Endodermal cell (in vitro differentiated cells): Measurements from ENCODE around the gene CAPN12. TPM values are rescaled to one million over a fixed set of nuclear protein-coding genes. Genes with fewer than 3 reads are reported as not detected.
"Not testable (repeated sequence)": the region's sequence is repeated elsewhere in the genome, so short reads cannot be mapped to it uniquely, and the experiment has no call there.

ENCODE experiments used
- DNase-seq: peaks from one replicate; pipeline ENCODE4 v3.0.0-alpha.2; 2017
- H3K27ac ChIP-seq: 2 replicates; pipeline ENCODE4 v1.5.1; 2013; ENCODE audit warnings: mild to moderate bottlenecking, low read depth, low read length, moderate library complexity
- H3K27me3 ChIP-seq: 2 replicates; pipeline ENCODE4 v1.6.1; 2013; ENCODE audit warnings: mild to moderate bottlenecking, low read length, moderate library complexity; ENCODE audit not compliant: insufficient read depth, control insufficient read depth, poor library complexity, severe bottlenecking
- H3K36me3 ChIP-seq: 2 replicates; pipeline ENCODE4 v1.7.0; 2013; ENCODE audit warnings: mild to moderate bottlenecking, low read length, moderate library complexity; ENCODE audit not compliant: control insufficient read depth, insufficient read depth
- H3K4me1 ChIP-seq: one replicate; pipeline ENCODE4 v1.7.0; 2013; ENCODE audit warnings: low read length; ENCODE audit not compliant: control insufficient read depth, insufficient read depth
- H3K4me3 ChIP-seq: 2 replicates; pipeline ENCODE4 v1.5.1; 2013; ENCODE audit warnings: mild to moderate bottlenecking, low read length, moderate library complexity
- H3K9ac ChIP-seq: 2 replicates; pipeline ENCODE4 v1.6.1; 2013; ENCODE audit warnings: mild to moderate bottlenecking, low read length, moderate library complexity; ENCODE audit not compliant: poor library complexity, severe bottlenecking; ENCODE audit errors: extremely low read depth
- H3K9me3 ChIP-seq: 2 replicates; pipeline ENCODE4 v1.6.1; 2013; ENCODE audit warnings: mild to moderate bottlenecking, low read length, moderate library complexity; ENCODE audit not compliant: control insufficient read depth
- H3K27ac Mint-ChIP-seq: 2 replicates; pipeline ENCODE4 v1.8.0; 2020; ENCODE audit warnings: mixed read lengths
- H3K27me3 Mint-ChIP-seq: 2 replicates; pipeline ENCODE4 v1.8.0; 2021; ENCODE audit warnings: mild to moderate bottlenecking, mixed read lengths; ENCODE audit not compliant: insufficient read depth
- H3K36me3 Mint-ChIP-seq: 2 replicates; pipeline ENCODE4 v1.8.0; 2020; ENCODE audit warnings: low read depth, mixed read lengths
- H3K4me1 Mint-ChIP-seq: 2 replicates; pipeline ENCODE4 v1.8.0; 2020; ENCODE audit warnings: mixed read lengths
- H3K4me3 Mint-ChIP-seq: 2 replicates; pipeline ENCODE4 v1.8.0; 2020; ENCODE audit warnings: mild to moderate bottlenecking, moderate library complexity, mixed read lengths
- H3K9me3 Mint-ChIP-seq: 2 replicates; pipeline ENCODE4 v1.8.0; 2020; ENCODE audit warnings: mild to moderate bottlenecking, mixed read lengths
- WGBS, 2 experiments: methylation state at CpG; one replicate each; pipeline versions ENCODE4 v1.1.5 to v1.1.7; 2013; ENCODE audit warnings: missing lambda C conversion rate in 2 of 2, mixed read lengths in 1 of 2; ENCODE audit not compliant: insufficient coverage in 1 of 2, insufficient read length in 1 of 2; 5-methylcytosine and 5-hydroxymethylcytosine counted together
- total RNA-seq, 2 donors: library from RNA; stranded (reverse); fragmentation: NEBNext Ultra II Directional in 1 of 2; extraction: Animal tissue kit (Norgen Biotek cat#: 25700) in 1 of 2; gene quantifications; 2 replicates in 1 of 2; 3 replicates in 1 of 2; pipeline ENCODE4 v1.2.1, GENCODE V29; 2021
- TF ChIP-seq, protein P1 (sequence below): fragments of 200-600 bp; sonication (generic); conservative IDR thresholded peaks from 2 replicates; pipeline ENCODE4 v1.5.0; 2021; ENCODE audit warnings: antibody characterized with exemption, mild to moderate bottlenecking

CAPN12 gene
- total RNA-seq, 2 donors from 2014 or later, result 14.5 to 83.0 TPM

GRCh38 chr19:38792250-38793111 is 48.2 kb upstream of the CAPN12 start:
- no peaks in the 10 kb centered on the region for H3K9me3 ChIP-seq
- no peak overlapping the region for H3K4me3 ChIP-seq
- H3K27ac ChIP-seq, result no peak overlapping the region
- Mint-ChIP-seq H3K9me3 (peaks cover 8% of the 10 kb centered on the region), H3K36me3 (no peaks in the 10 kb centered on the region), H3K4me1 (peaks cover 9% of the 10 kb centered on the region), H3K27me3 (no peaks in the 10 kb centered on the region), H3K27ac (no peak overlapping the region), H3K4me3 (peak overlapping the region; percentile 34)
- TF ChIP-seq, protein P1, sequence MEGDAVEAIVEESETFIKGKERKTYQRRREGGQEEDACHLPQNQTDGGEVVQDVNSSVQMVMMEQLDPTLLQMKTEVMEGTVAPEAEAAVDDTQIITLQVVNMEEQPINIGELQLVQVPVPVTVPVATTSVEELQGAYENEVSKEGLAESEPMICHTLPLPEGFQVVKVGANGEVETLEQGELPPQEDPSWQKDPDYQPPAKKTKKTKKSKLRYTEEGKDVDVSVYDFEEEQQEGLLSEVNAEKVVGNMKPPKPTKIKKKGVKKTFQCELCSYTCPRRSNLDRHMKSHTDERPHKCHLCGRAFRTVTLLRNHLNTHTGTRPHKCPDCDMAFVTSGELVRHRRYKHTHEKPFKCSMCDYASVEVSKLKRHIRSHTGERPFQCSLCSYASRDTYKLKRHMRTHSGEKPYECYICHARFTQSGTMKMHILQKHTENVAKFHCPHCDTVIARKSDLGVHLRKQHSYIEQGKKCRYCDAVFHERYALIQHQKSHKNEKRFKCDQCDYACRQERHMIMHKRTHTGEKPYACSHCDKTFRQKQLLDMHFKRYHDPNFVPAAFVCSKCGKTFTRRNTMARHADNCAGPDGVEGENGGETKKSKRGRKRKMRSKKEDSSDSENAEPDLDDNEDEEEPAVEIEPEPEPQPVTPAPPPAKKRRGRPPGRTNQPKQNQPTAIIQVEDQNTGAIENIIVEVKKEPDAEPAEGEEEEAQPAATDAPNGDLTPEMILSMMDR, result peak; percentile 72
- no peaks in the 10 kb centered on the region for H3K36me3 ChIP-seq
- no peaks in the 10 kb centered on the region for H3K4me1 ChIP-seq
- peak; percentile 90 for DNase-seq
- no peaks in the 10 kb centered on the region for H3K27me3 ChIP-seq
- WGBS, 2 experiments, result 87 to 94% methylated on average over 36 to 64 of the region's 71 CpGs
- H3K9ac ChIP-seq, result no peak overlapping the region

- no CpG with 5 or more reads among the region's 40 CpGs for WGBS, 2 experiments
- not testable (repeated sequence) for H3K27ac Mint-ChIP-seq, H3K9ac ChIP-seq, H3K9me3 Mint-ChIP-seq, H3K36me3 ChIP-seq, H3K27me3 Mint-ChIP-seq, H3K4me3 Mint-ChIP-seq, H3K27me3 ChIP-seq, H3K4me1 Mint-ChIP-seq, H3K27ac ChIP-seq, DNase-seq, H3K9me3 ChIP-seq, H3K36me3 Mint-ChIP-seq, H3K4me3 ChIP-seq, H3K4me1 ChIP-seq
Measured at GRCh38 chr19:38791451-38792064, 47.3 kb upstream of the CAPN12 start.

- not testable (repeated sequence) for H3K27ac Mint-ChIP-seq, H3K27ac ChIP-seq, H3K4me3 Mint-ChIP-seq, H3K27me3 ChIP-seq, H3K9me3 ChIP-seq, DNase-seq, H3K36me3 Mint-ChIP-seq, H3K27me3 Mint-ChIP-seq, H3K4me1 ChIP-seq, H3K36me3 ChIP-seq, H3K9me3 Mint-ChIP-seq, H3K9ac ChIP-seq, H3K4me3 ChIP-seq, H3K4me1 Mint-ChIP-seq
- 71 to 73% methylated on average over 4 to 10 of the region's 49 CpGs for WGBS, 2 experiments
Measured at GRCh38 chr19:38790507-38791403, 46.5 kb upstream of the CAPN12 start.
